ENCODE measurements around the gene FIBIN.

DNA sequence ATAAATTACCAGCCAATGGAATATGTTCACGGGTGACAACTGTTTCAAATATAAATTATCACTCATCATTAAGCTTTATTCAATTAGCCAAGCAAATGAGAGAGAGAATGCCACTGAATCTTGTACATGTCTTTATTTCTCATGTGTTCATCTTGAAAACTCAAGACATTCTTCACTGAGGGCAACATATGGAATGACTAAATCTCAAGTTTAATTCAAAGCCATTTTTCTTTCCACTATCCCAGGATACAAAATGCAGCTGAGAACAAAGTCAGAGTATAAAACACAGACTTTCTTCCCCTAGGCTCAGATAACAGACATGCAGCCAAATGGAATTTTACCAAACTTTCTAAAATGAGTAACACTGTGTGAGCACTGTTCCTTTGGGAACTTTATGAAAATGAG is 34.7 kb downstream of the FIBIN start:
- TF ChIP-seq CTCF (IDR thresholded peaks at IDR 0.05; ENCODE audit: extremely low read depth in 1 of 2, insufficient read depth in 1 of 2, low read depth in 1 of 2, low read length in 2 of 2): no peak
- no peak for TF ChIP-seq POLR2A (IDR thresholded peaks at IDR 0.05; ENCODE audit: low read depth, low read length)
- TF ChIP-seq POLR2AphosphoS5 (IDR thresholded peaks at IDR 0.05; ENCODE audit: insufficient read depth, low read depth, low read length): no peak
- TF ChIP-seq MYC (IDR thresholded peaks at IDR 0.05; ENCODE audit: low read depth, low read length): no peak
- TF ChIP-seq EZH2 (IDR thresholded peaks at IDR 0.05; ENCODE audit: borderline replicate concordance, low read depth, low read length, severe bottlenecking): no peak
- no peak for TF ChIP-seq MAX (IDR thresholded peaks at IDR 0.05; ENCODE audit: insufficient read depth, insufficient read length)
- TF ChIP-seq GATA2 (IDR thresholded peaks at IDR 0.05; ENCODE audit: insufficient read depth, insufficient read length, low read depth, low read length): no peak
- no peak for TF ChIP-seq JUN (IDR thresholded peaks at IDR 0.05; ENCODE audit: borderline replicate concordance, insufficient read depth, insufficient read length, low read depth)
- no peak for TF ChIP-seq FOS (IDR thresholded peaks at IDR 0.05; ENCODE audit: borderline replicate concordance, insufficient read depth, low read length)

Data from endothelial cell of umbilical vein (primary cell).